HepG2 (cell line): ENCODE data around the gene TAF6L. TPM values are rescaled to one million over a fixed set of nuclear protein-coding genes. Genes with fewer than 3 reads are reported as not detected.

Source experiments
- FOXK2 ChIP-seq: fragments of 450-650 bp; IDR thresholded peaks from 2 replicates; pipeline ENCODE4 v1.6.1; 2016
- GFI1 ChIP-seq: sonication (generic); formaldehyde crosslinking; IDR thresholded peaks from 2 replicates; pipeline ENCODE4 v1.5.0; 2020; ENCODE audit warnings: missing genetic modification reagents, mild to moderate bottlenecking, borderline replicate concordance
- HNF4A ChIP-seq: sonication (generic); formaldehyde crosslinking; IDR thresholded peaks from 2 replicates; pipeline ENCODE4 v1.4.0; 2020; ENCODE audit warnings: missing genetic modification reagents
- JUNB ChIP-seq: sonication (generic); formaldehyde crosslinking; IDR thresholded peaks from 2 replicates; pipeline ENCODE4 v1.8.0; 2022; ENCODE audit warnings: missing genetic modification reagents, mild to moderate bottlenecking, borderline replicate concordance
- KDM3A ChIP-seq: IDR thresholded peaks from 2 replicates; pipeline ENCODE4 v1.6.1; 2018; ENCODE audit warnings: low read depth, missing compliant biosample characterization
- KLF12 ChIP-seq: sonication (generic); formaldehyde crosslinking; IDR thresholded peaks from 2 replicates; pipeline ENCODE4 v1.4.0; 2020; ENCODE audit warnings: missing genetic modification reagents, borderline replicate concordance
- MBD4 ChIP-seq: IDR thresholded peaks from 2 replicates; pipeline ENCODE4 v1.6.1; 2012; ENCODE audit warnings: low read length, inconsistent platforms, borderline replicate concordance
- NR0B2 ChIP-seq: sonication (generic); formaldehyde crosslinking; IDR thresholded peaks from 2 replicates; pipeline ENCODE4 v1.4.0; 2020; ENCODE audit warnings: mild to moderate bottlenecking, missing genetic modification reagents
- RFX1 ChIP-seq: fragments of 450-650 bp; IDR thresholded peaks from 2 replicates; pipeline ENCODE4 v1.6.1; 2017
- SP4 ChIP-seq: sonication (generic); formaldehyde crosslinking; IDR thresholded peaks from 2 replicates; pipeline ENCODE4 v1.8.1; 2023; ENCODE audit warnings: mild to moderate bottlenecking, missing genetic modification reagents
- TAF1 ChIP-seq: sonication (generic); formaldehyde crosslinking; IDR thresholded peaks from 2 replicates; pipeline ENCODE4 v1.4.0; 2020; ENCODE audit warnings: missing genetic modification reagents
- ZNF232 ChIP-seq: sonication (generic); formaldehyde crosslinking; IDR thresholded peaks from 2 replicates; pipeline ENCODE4 v1.4.0; 2020; ENCODE audit warnings: missing genetic modification reagents, borderline replicate concordance
- ZNF317 ChIP-seq: sonication (generic); formaldehyde crosslinking; IDR thresholded peaks from 2 replicates; pipeline ENCODE4 v1.5.0; 2020; ENCODE audit warnings: mild to moderate bottlenecking, missing genetic modification reagents
- ZNF510 ChIP-seq: sonication (generic); formaldehyde crosslinking; IDR thresholded peaks from 2 replicates; pipeline ENCODE4 v1.4.0; 2020; ENCODE audit warnings: low read depth, mild to moderate bottlenecking, missing genetic modification reagents
- ZNF572 ChIP-seq: sonication (generic); formaldehyde crosslinking; IDR thresholded peaks from 2 replicates; pipeline ENCODE4 v1.5.1; 2020; ENCODE audit warnings: mild to moderate bottlenecking, missing genetic modification reagents
- ZNF577 ChIP-seq: sonication (generic); formaldehyde crosslinking; IDR thresholded peaks from 2 replicates; pipeline ENCODE4 v1.4.0; 2020; ENCODE audit warnings: mild to moderate bottlenecking, low read depth, missing genetic modification reagents, borderline replicate concordance
- ZNF713 ChIP-seq: sonication (generic); formaldehyde crosslinking; IDR thresholded peaks from 2 replicates; pipeline ENCODE4 v1.4.0; 2020; ENCODE audit warnings: mild to moderate bottlenecking, missing genetic modification reagents
- ZSCAN25 ChIP-seq: sonication (generic); formaldehyde crosslinking; IDR thresholded peaks from 2 replicates; pipeline ENCODE4 v1.8.0; 2022; ENCODE audit warnings: mild to moderate bottlenecking, missing genetic modification reagents
- polyA plus RNA-seq, 8 experiments: library from polyadenylated mRNA; depleted of rRNA in 3 of 8; stranded (reverse) in 7 of 8; unstranded in 1 of 8; fragments of >200 nt; fragmentation: Illumina TruSeq in 4 of 8; extraction: Trizol in 4 of 8; gene quantifications; 2 replicates each; pipeline versions ENCODE4 v1.2.1 to v1.2.3, GENCODE V29; 2011 to 2016; ENCODE audit warnings: low read depth in 4 of 8, missing spikeins in 1 of 8, mixed read lengths in 1 of 8; ENCODE audit not compliant: insufficient read depth in 1 of 8
- total RNA-seq, 5 experiments: library from RNA; depleted of rRNA; stranded (reverse); fragments of >200 nt; fragmentation: Illumina TruSeq; extraction: Trizol; gene quantifications; 2 replicates each; pipeline ENCODE4 v1.2.3, GENCODE V29; 2016; ENCODE audit warnings: low read depth in 1 of 5
- TF ChIP-seq, protein P1 (sequence below): sonication (generic); formaldehyde crosslinking; IDR thresholded peaks from 2 replicates; pipeline ENCODE4 v1.9.0; 2022; ENCODE audit warnings: low read depth, missing genetic modification reagents
- TF ChIP-seq, protein P2 (sequence below): sonication (generic); formaldehyde crosslinking; IDR thresholded peaks from 2 replicates; pipeline ENCODE4 v1.4.0; 2020; ENCODE audit warnings: missing genetic modification reagents, borderline replicate concordance
- TF ChIP-seq, protein P3 (sequence below): conservative IDR thresholded peaks from 2 replicates; pipeline ENCODE4 v1.6.1; 2018; ENCODE audit warnings: missing genetic modification reagents

The TAF6L gene
- total and polyA plus RNA-seq, 2 of the 13 experiments (the other 11 are each of a cell fraction or from before 2014, with no cell fraction given): 12.6 to 19.4 TPM

DNA sequence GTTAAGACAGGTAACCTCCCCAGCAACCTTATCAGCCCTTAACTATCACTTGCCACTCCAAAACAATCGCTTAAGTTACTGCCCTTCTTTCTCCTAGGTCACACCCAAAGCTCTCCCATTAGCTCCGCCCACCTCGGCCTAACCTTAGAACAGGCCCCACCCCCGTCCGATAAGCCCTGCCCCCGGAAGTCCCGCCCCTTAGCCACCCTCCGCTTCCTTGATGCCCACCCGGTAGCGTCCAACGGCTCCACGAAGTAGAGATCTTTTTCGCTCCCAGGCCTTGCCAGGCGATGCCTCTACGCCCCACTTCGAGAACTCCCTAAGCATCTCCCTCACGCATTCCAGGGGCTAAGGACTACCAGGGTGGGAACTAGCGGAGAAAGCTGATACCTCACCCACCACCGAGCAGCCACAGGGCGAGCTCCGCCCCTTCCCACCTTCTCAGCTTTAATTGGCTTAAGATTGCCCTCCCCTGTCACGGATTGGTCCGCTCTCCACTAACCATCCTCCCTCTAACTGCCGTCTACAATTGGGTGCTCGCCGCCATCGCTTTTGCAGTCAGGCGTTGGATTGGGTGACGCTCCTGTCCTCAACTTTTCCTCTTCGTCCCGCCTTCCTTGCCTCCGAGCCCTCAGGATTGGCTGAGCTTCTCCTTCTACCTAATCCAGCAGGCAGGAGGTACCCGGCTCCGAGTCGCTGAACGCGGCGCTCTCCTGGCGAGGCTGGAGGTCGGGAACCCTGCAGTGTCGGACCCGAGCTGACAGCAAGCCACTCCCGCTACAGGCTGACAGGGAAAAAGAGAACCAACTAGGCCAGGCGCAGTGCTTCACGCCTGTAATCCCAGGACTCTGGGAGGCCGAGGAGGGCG lies 17.2 kb upstream of the TAF6L start, which contains the start of gene ZBTB3 (continued):
- TF ChIP-seq ZNF577 (CRISPR knock-in tag): no peak
- no peak for TF ChIP-seq HNF4A (CRISPR knock-in tag)
- no peak; the same call in 1 of the 2 replicates for TF ChIP-seq ZNF232 (CRISPR knock-in tag)
- TF ChIP-seq TAF1 (CRISPR knock-in tag): peak; percentile 64; the same call in 1 of the 2 replicates
- TF ChIP-seq ZSCAN25 (CRISPR knock-in tag): peak; percentile 31; the same call in 1 of the 2 replicates
- no peak for TF ChIP-seq NR0B2
- TF ChIP-seq ZNF713 (CRISPR knock-in tag): no peak
- no peak for TF ChIP-seq KDM3A (CRISPR knock-in tag)
- TF ChIP-seq MBD4: no peak
- TF ChIP-seq ZNF317 (CRISPR knock-in tag): no peak; the same call in 1 of the 2 replicates
- TF ChIP-seq, protein P1, sequence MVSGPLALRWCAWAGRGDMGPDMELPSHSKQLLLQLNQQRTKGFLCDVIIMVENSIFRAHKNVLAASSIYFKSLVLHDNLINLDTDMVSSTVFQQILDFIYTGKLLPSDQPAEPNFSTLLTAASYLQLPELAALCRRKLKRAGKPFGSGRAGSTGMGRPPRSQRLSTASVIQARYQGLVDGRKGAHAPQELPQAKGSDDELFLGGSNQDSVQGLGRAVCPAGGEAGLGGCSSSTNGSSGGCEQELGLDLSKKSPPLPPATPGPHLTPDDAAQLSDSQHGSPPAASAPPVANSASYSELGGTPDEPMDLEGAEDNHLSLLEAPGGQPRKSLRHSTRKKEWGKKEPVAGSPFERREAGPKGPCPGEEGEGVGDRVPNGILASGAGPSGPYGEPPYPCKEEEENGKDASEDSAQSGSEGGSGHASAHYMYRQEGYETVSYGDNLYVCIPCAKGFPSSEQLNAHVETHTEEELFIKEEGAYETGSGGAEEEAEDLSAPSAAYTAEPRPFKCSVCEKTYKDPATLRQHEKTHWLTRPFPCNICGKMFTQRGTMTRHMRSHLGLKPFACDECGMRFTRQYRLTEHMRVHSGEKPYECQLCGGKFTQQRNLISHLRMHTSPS (CRISPR knock-in tag): no peak
- TF ChIP-seq GFI1: no peak
- TF ChIP-seq ZNF572 (CRISPR knock-in tag): no peak
- no peak for TF ChIP-seq JUNB (CRISPR knock-in tag)
- TF ChIP-seq FOXK2: no peak
- TF ChIP-seq, protein P2, sequence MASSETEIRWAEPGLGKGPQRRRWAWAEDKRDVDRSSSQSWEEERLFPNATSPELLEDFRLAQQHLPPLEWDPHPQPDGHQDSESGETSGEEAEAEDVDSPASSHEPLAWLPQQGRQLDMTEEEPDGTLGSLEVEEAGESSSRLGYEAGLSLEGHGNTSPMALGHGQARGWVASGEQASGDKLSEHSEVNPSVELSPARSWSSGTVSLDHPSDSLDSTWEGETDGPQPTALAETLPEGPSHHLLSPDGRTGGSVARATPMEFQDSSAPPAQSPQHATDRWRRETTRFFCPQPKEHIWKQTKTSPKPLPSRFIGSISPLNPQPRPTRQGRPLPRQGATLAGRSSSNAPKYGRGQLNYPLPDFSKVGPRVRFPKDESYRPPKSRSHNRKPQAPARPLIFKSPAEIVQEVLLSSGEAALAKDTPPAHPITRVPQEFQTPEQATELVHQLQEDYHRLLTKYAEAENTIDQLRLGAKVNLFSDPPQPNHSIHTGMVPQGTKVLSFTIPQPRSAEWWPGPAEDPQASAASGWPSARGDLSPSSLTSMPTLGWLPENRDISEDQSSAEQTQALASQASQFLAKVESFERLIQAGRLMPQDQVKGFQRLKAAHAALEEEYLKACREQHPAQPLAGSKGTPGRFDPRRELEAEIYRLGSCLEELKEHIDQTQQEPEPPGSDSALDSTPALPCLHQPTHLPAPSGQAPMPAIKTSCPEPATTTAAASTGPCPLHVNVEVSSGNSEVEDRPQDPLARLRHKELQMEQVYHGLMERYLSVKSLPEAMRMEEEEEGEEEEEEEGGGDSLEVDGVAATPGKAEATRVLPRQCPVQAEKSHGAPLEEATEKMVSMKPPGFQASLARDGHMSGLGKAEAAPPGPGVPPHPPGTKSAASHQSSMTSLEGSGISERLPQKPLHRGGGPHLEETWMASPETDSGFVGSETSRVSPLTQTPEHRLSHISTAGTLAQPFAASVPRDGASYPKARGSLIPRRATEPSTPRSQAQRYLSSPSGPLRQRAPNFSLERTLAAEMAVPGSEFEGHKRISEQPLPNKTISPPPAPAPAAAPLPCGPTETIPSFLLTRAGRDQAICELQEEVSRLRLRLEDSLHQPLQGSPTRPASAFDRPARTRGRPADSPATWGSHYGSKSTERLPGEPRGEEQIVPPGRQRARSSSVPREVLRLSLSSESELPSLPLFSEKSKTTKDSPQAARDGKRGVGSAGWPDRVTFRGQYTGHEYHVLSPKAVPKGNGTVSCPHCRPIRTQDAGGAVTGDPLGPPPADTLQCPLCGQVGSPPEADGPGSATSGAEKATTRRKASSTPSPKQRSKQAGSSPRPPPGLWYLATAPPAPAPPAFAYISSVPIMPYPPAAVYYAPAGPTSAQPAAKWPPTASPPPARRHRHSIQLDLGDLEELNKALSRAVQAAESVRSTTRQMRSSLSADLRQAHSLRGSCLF (CRISPR knock-in tag): no peak
- no peak for TF ChIP-seq RFX1
- peak; percentile 98 for TF ChIP-seq SP4 (CRISPR knock-in tag)
- TF ChIP-seq, protein P3, sequence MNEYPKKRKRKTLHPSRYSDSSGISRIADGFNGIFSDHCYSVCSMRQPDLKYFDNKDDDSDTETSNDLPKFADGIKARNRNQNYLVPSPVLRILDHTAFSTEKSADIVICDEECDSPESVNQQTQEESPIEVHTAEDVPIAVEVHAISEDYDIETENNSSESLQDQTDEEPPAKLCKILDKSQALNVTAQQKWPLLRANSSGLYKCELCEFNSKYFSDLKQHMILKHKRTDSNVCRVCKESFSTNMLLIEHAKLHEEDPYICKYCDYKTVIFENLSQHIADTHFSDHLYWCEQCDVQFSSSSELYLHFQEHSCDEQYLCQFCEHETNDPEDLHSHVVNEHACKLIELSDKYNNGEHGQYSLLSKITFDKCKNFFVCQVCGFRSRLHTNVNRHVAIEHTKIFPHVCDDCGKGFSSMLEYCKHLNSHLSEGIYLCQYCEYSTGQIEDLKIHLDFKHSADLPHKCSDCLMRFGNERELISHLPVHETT: 0 out of 2 replicates have a peak, but pooled peaks have one; percentile 27
- TF ChIP-seq ZNF510 (CRISPR knock-in tag): no peak
- TF ChIP-seq KLF12 (CRISPR knock-in tag): no peak
